ENCODE data around the gene ATG10. TPM values are rescaled to one million over a fixed set of nuclear protein-coding genes. Genes with fewer than 3 reads are reported as not detected.

The ATG10 gene
- total and polyA plus RNA-seq, 7 donors: 4.2 to 7.4 (median 6.0) TPM

DNA sequence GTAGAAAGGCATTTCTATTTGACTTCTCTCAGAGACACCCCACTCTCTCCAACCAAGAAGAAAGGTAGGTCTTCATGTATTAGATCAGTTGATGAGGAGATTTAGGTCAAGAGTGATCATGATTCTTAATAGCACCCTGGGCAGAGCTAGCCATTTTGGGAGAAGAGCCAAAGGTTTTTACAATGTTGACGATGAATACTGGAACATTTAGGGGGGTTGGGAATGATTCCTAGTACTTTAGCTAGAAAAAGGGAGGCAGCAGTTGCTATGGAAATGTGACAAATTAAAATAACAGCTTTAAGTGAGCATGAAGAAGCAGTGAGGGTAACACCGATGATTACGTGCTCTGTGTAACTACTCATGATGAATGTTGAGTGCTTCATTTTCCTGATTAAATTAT, 315.8 kb downstream of the ATG10 start:
- DNase-seq: no peak
- Histone ChIP-seq H3K27me3 (ENCODE audit: insufficient read depth in 3 of 3, low read length in 2 of 3) (no peaks in the 10 kb centered on the region), H3K4me3 (no peak overlapping the region), H3K4me1 (no peaks in the 10 kb centered on the region), H3K9me3 (no peaks in the 10 kb centered on the region), H3K36me3 (ENCODE audit: insufficient read depth in 1 of 2, low read depth in 1 of 2) (no peaks in the 10 kb centered on the region), H3K27ac (no peak overlapping the region)
- TF ChIP-seq, protein P1, sequence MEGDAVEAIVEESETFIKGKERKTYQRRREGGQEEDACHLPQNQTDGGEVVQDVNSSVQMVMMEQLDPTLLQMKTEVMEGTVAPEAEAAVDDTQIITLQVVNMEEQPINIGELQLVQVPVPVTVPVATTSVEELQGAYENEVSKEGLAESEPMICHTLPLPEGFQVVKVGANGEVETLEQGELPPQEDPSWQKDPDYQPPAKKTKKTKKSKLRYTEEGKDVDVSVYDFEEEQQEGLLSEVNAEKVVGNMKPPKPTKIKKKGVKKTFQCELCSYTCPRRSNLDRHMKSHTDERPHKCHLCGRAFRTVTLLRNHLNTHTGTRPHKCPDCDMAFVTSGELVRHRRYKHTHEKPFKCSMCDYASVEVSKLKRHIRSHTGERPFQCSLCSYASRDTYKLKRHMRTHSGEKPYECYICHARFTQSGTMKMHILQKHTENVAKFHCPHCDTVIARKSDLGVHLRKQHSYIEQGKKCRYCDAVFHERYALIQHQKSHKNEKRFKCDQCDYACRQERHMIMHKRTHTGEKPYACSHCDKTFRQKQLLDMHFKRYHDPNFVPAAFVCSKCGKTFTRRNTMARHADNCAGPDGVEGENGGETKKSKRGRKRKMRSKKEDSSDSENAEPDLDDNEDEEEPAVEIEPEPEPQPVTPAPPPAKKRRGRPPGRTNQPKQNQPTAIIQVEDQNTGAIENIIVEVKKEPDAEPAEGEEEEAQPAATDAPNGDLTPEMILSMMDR (IDR thresholded peaks at IDR 0.05): no peak
- intact Hi-C loops (cut with DNase I): no loop called here
- ATAC-seq: no peak
- 55 to 71% (median 56%) methylated on average over 3 of the region's 3 CpGs for WGBS, 3 donors

DNA sequence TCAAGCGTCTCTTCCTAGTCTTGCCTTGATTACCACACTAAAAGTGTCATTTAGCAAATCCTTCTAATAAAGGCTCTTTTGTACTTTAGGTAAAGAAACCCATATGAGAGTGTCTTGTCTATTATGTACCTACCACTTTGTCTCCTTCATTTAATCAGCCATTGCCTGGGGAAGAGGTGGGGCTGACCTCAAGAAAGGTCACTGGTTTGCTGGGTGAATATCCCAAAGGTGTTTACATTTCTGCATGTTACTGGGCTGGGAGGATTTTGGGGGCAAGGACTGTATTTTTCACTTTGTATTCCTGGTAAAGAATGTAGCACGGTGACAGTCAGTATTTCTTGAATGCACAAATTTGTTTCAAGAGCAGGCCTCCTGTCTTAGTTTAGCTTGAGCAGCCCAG, 318.2 kb downstream of the ATG10 start:
- TF ChIP-seq, protein P1 (IDR thresholded peaks at IDR 0.05): no peak
- H3K4me3 ChIP-seq: no peak overlapping the region
- H3K27ac ChIP-seq: no peak overlapping the region
- DNase-seq (no peak), ATAC-seq (no peak)
- H3K4me1 ChIP-seq: no peaks in the 10 kb centered on the region
- H3K36me3 ChIP-seq (ENCODE audit: insufficient read depth in 1 of 2, low read depth in 1 of 2): no peaks in the 10 kb centered on the region
- intact Hi-C loops (cut with DNase I): no loop called here
- WGBS, 3 donors: 80 to 92% (median 89%) methylated on average over 2 of the region's 2 CpGs
- no peaks in the 10 kb centered on the region for H3K9me3 ChIP-seq
- no peaks in the 10 kb centered on the region for H3K27me3 ChIP-seq (ENCODE audit: insufficient read depth in 3 of 3, low read length in 2 of 3)

DNA sequence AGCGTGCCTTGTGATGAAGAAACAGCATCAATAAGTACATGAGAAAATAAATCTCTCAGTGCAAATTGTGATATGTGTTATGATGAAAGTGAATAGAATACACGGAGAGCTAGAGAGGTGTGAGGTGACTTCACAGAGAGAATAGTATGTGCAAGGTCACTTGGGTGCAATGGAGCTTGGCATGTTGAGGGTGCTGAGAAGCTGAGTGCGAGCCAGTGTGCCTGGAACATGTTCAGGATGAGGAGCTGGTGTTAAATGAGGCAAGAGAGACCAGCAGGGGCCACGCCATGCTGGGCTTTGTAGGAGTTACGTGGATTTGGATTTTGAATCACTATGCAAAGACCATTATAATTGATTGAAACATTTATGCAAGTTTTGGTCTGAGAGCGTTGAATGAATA, 319.1 kb downstream of the ATG10 start:
- no peaks in the 10 kb centered on the region for H3K36me3 ChIP-seq (ENCODE audit: insufficient read depth in 1 of 2, low read depth in 1 of 2)
- no peaks in the 10 kb centered on the region for H3K9me3 ChIP-seq
- intact Hi-C loops (cut with DNase I): no loop called here
- TF ChIP-seq, protein P1 (IDR thresholded peaks at IDR 0.05): no peak
- no peaks in the 10 kb centered on the region for H3K27me3 ChIP-seq (ENCODE audit: insufficient read depth in 3 of 3, low read length in 2 of 3)
- DNase-seq: no peak
- 50 to 65% (median 50%) methylated on average over 6 of the region's 6 CpGs for WGBS, 3 donors
- no peak overlapping the region for H3K27ac ChIP-seq
- H3K4me1 ChIP-seq: no peaks in the 10 kb centered on the region
- H3K4me3 ChIP-seq: no peak overlapping the region
- ATAC-seq: peak in 2 of 4 donors; percentile 85 to 87

DNA sequence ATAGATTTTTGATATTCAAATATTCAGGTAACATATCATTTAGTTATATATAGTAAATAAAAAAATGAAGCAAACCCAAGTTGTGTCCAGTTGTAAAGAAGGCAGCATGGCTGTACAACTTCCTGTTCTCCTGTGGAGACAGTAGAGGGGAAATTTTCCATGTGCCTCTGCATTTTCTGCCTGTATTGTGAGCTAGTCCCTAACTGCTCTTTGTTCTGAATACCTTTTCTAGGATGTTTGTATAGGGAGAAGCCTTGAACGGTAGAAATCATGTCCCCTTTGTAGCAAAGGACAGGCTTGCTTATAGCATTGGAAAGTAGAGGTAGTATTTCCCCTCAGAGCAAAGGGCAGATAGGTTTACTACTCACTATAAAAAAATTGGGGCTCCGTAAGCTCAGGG, 319.6 kb downstream of the ATG10 start:
- no peaks in the 10 kb centered on the region for H3K9me3 ChIP-seq
- ATAC-seq (no peak), DNase-seq (no peak)
- H3K36me3 ChIP-seq (ENCODE audit: insufficient read depth in 1 of 2, low read depth in 1 of 2): no peaks in the 10 kb centered on the region
- TF ChIP-seq, protein P1 (IDR thresholded peaks at IDR 0.05): no peak
- no peak overlapping the region for H3K4me3 ChIP-seq
- H3K27ac ChIP-seq: no peak overlapping the region
- H3K4me1 ChIP-seq: no peaks in the 10 kb centered on the region
- intact Hi-C loops (cut with DNase I): no loop called here
- no peaks in the 10 kb centered on the region for H3K27me3 ChIP-seq (ENCODE audit: insufficient read depth in 3 of 3, low read length in 2 of 3)
- WGBS, 3 donors: 69 to 75% (median 70%) methylated on average over 2 of the region's 2 CpGs

DNA sequence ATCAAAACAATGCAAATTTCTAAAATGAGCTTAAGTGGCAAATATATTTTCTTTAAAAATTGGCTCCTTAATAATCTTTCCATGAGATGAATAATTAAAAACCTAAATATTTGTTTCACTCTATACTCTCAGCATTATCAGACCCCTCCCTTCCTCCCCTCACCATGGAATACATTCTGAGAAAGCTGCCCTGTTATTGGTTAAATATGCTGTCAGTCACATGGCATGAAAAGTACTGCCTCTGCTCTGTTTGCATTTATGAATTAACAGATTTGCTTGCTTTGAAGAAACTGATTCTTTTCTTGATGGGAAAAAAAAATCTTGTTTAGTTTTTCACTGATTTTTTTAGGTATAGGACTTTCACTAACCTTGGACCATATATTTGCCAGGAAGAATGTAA, 323.3 kb downstream of the ATG10 start:
- Histone ChIP-seq H3K36me3 (ENCODE audit: insufficient read depth in 1 of 2, low read depth in 1 of 2) (no peaks in the 10 kb centered on the region), H3K4me1 (no peaks in the 10 kb centered on the region), H3K27ac (no peak overlapping the region), H3K4me3 (no peak overlapping the region), H3K27me3 (ENCODE audit: insufficient read depth in 3 of 3, low read length in 2 of 3) (no peaks in the 10 kb centered on the region), H3K9me3 (no peaks in the 10 kb centered on the region)
- intact Hi-C loops (cut with DNase I): no loop called here
- DNase-seq (no peak), ATAC-seq (no peak)
- TF ChIP-seq, protein P1 (IDR thresholded peaks at IDR 0.05): no peak

All from psoas muscle (tissue), 8 donors.